ENCODE data around the gene QRFP.

QRFP gene

DNA sequence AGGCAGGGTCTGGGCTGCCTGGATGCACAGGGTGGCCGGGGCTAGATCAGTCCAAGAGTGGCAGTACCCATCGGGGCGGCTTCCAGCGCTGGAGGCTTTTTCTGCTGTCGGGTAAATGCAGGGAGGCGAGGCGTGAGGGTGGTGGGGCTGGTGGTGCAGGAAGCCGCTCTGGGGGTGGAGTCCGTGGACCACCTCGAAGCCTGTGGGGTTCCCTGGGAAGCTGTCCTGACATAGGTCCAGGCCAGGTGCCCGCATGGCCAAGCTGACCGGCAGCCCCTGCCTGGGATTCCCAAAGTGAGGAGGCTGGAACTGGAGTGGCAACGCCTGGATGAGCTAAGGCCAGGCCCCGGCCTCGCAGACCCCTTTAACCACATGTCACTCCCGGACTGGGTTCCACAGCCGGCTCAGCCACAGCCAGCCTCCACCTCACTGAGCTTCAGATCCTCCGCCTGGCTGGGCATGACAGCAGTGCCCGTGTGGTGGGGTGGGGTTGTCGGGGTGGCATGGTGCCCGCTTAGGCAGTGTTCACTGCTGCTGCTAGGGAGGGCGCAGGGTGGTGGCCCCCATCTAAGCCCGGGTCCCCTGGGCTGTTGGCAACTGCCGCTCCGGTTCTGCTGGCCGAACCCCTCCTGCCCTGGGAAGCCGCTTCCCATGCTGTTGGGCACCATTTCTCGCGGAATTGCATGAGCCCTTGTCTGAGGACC, 1.4 kb upstream of the QRFP start:
- no peak for TF ChIP-seq ZFX (IDR thresholded peaks at IDR 0.05; ENCODE audit: borderline replicate concordance)
- TF ChIP-seq, protein P1, sequence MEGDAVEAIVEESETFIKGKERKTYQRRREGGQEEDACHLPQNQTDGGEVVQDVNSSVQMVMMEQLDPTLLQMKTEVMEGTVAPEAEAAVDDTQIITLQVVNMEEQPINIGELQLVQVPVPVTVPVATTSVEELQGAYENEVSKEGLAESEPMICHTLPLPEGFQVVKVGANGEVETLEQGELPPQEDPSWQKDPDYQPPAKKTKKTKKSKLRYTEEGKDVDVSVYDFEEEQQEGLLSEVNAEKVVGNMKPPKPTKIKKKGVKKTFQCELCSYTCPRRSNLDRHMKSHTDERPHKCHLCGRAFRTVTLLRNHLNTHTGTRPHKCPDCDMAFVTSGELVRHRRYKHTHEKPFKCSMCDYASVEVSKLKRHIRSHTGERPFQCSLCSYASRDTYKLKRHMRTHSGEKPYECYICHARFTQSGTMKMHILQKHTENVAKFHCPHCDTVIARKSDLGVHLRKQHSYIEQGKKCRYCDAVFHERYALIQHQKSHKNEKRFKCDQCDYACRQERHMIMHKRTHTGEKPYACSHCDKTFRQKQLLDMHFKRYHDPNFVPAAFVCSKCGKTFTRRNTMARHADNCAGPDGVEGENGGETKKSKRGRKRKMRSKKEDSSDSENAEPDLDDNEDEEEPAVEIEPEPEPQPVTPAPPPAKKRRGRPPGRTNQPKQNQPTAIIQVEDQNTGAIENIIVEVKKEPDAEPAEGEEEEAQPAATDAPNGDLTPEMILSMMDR (IDR thresholded peaks at IDR 0.05) = no peak
- no peak overlapping the region for H3K27ac ChIP-seq

DNA sequence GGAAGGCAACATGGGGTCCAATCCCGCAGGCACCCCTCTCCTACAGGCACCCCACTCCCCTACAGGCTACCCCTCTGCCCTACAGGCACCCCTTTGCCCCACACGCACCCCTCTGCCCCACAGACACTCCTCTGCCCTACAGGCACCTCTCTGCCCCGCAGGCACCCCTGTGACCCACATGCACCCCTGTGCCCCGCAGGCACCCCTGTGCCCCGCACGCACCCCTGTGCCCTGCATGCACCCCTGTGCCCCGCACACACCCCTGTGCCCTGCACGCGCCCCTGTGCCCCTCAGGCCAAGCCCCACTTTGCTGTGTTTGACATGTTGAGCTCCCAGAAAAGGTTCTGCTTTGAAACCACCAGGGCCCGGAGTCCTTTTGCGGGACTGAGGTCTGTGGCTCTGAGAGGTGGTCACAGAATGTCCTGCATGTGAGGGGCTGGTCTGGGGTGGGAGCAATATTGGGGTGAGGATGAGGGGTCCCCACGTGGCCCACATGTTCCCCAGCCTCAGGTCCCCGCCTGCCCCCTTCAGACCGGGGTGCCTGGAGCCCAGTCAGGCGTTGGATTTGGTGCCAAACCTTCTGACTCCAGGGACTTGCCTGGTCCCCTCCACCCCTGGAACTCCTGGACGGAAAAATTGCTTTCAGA, 616 bp upstream of the QRFP start:
- TF ChIP-seq ZFX (IDR thresholded peaks at IDR 0.05; ENCODE audit: borderline replicate concordance) = no peak
- TF ChIP-seq, protein P1 (IDR thresholded peaks at IDR 0.05) = no peak
- H3K27ac ChIP-seq = no peak overlapping the region

GRCh38 chr9:130895481-130896232, 955 bp downstream of the QRFP start:
- H3K27ac ChIP-seq = no peak overlapping the region
- no peak for TF ChIP-seq ZFX (IDR thresholded peaks at IDR 0.05; ENCODE audit: borderline replicate concordance)
- TF ChIP-seq, protein P1 (IDR thresholded peaks at IDR 0.05) = no peak

- no peak for TF ChIP-seq ZFX (IDR thresholded peaks at IDR 0.05; ENCODE audit: borderline replicate concordance)
- TF ChIP-seq, protein P1 (IDR thresholded peaks at IDR 0.05) = no peak
- no peak overlapping the region for H3K27ac ChIP-seq
Observed at GRCh38 chr9:130895038-130895437, 1.6 kb downstream of the QRFP start.

GRCh38 chr9:130894546-130894945, 2.1 kb downstream of the QRFP start:
- no peak overlapping the region for H3K27ac ChIP-seq
- TF ChIP-seq ZFX (IDR thresholded peaks at IDR 0.05; ENCODE audit: borderline replicate concordance) = no peak
- TF ChIP-seq, protein P1 (IDR thresholded peaks at IDR 0.05) = no peak

DNA sequence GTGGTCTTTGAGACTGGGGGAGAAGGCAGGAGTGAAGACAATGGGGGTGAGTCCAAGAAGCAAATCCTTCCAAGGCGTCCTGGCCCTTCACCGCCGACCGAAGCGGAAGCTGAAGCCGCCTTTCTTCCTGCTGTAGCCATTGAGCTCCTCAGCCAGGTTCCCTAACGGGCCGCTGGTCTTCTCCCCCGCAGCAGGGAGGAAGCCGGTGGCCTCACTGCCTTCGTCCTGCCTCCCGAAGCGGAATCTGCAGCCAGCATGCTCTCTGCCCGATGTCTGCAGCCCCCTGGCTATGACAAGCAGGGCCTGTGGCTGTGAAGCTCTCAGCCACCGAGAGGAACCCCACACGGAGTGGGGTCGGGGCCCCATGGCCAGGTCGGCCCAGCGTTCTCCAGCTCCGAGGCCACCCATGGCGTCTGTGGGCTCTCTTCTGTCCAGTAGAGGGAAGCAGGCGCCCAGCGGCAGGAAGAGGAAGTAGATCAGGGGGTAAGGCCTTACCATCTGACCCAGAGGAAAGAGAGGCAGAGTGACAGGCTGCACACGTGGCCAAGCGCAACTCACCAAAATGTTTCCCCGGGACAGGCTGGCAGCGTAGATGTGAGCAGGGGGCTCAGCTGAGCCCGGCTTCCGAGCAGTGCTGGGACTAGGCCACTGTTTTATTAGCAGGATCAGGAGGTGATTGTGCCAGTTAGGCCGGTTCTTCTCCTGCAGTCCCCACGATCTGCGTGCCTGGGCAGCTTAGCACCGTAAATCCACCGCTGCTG, 3.1 kb downstream of the QRFP start:
- TF ChIP-seq ZFX (IDR thresholded peaks at IDR 0.05; ENCODE audit: borderline replicate concordance) = no peak
- TF ChIP-seq, protein P1 (IDR thresholded peaks at IDR 0.05) = 0 out of 2 replicates have a peak, but pooled peaks have one; percentile 14
- no peak overlapping the region for H3K27ac ChIP-seq

Data from 22Rv1 (cell line).